HG03442 (cell line): ENCODE results near the gene MSANTD2.
A peak's percentile ranks its signal among the peaks of the same experiment; 100 is the strongest.

Experiments used
- ATAC-seq: cut with Tn5 transposase; IDR thresholded peaks from one replicate; pipeline ENCODE4 v1.9.1; 2021; ENCODE audit warnings: mild to moderate bottlenecking, moderate library complexity; ENCODE audit not compliant: unreplicated experiment

MSANTD2 gene

GRCh38 chr11:124738713-124739478, 61.3 kb downstream of the MSANTD2 start:
- ATAC-seq = no peak

GRCh38 chr11:124737638-124738305, 62.4 kb downstream of the MSANTD2 start:
- ATAC-seq = no peak

- no peak for ATAC-seq
These were observed 63.5 kb downstream of the MSANTD2 start for GRCh38 chr11:124736736-124737135.

GRCh38 chr11:124732230-124732629, 68.0 kb downstream of the MSANTD2 start:
- ATAC-seq = no peak

DNA sequence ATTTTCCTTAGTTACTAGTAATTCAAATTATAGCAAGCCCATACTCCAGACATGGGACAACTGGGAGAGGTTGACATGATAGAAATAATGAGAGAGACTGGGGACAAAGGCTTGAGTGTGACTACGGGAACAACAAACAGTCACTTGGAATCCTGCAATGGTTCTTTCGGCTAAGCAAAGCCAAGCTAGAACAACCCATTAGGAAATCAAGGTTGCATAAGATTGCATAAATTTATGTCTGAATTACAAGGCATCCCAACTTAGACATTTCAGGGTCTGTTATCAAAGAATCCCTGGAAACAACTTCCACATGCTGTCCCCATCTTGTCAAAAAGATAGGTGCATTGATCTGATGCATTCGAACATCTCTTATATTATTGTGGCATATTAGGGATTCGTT, 70.6 kb downstream of the MSANTD2 start:
- ATAC-seq = no peak

- ATAC-seq = no peak
These were observed 72.1 kb downstream of the MSANTD2 start for GRCh38 chr11:124728134-124728533.

GRCh38 chr11:124727474-124727873, 72.7 kb downstream of the MSANTD2 start:
- no peak for ATAC-seq

GRCh38 chr11:124725719-124726105, 74.5 kb downstream of the MSANTD2 start:
- peak; percentile 20 for ATAC-seq

DNA sequence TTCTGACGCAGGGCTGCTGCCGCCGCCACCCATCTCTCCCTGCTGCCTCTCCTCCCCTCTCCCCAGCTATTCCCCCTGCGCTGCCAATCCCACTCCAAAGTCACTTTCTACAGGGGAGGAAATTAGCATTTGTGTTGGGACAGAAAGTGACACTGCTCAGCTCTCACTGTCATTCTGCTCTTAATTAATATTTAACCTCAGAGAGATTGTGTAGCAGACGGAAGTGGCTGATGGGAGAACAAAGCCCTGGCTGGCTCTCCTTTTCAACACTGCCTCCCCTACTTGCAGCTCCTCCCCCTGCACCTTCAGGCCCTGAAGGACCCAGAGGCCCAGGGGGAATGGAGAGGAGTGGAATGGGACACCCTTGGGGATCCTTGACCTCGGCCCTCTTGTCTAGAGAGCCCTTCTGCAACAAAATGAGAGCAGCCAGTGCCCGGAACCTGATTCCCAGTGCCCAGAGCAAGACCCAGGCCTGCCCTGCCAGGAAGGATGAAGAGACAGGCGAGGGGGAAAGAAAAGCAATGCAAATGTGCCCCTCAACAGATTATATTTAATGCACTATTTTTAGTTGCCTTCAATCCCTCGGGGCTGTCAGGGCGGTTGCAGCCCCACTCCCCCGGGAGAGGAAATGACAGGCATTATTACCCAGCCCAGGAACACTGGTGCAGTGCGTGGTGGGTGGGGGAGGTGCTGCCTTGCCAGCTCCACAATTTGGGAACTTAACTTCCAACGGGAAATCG, 75.1 kb downstream of the MSANTD2 start:
- ATAC-seq = peak; percentile 70

GRCh38 chr11:124722176-124722575, 78.0 kb downstream of the MSANTD2 start:
- ATAC-seq = no peak

GRCh38 chr11:124719534-124719933, 80.7 kb downstream of the MSANTD2 start:
- ATAC-seq = no peak

GRCh38 chr11:124718801-124719200, 81.4 kb downstream of the MSANTD2 start:
- ATAC-seq = no peak

- no peak for ATAC-seq
These were observed 82.2 kb downstream of the MSANTD2 start for GRCh38 chr11:124717786-124718651.

- ATAC-seq = peak; percentile 81
These were observed 82.8 kb downstream of the MSANTD2 start for GRCh38 chr11:124717421-124717785.

DNA sequence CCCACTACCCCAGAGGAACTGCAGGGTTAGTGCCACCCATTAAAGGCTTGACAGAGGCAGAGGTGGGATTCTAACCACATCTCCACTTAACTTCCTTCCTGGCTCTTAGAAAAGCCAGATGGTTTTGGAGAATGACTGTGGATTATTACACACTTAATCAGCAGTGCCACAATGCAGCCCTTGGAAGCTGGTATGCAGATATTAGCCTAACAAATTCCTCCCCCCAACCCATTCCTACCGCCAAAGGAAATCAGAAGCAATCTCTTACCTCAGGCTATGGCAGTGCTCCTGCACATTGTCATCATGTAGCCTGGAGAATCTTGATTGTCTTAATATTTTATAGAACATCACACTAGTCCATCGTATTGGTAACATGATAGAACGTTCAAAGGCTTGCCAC, 83.6 kb downstream of the MSANTD2 start:
- ATAC-seq = no peak
